ENCODE measurements around the gene RIPK4. TPM values are rescaled to one million over a fixed set of nuclear protein-coding genes. Genes with fewer than 3 reads are reported as not detected.

The RIPK4 gene
- total RNA-seq, 2 donors from 2014 or later: 8.4 to 16.2 TPM

DNA sequence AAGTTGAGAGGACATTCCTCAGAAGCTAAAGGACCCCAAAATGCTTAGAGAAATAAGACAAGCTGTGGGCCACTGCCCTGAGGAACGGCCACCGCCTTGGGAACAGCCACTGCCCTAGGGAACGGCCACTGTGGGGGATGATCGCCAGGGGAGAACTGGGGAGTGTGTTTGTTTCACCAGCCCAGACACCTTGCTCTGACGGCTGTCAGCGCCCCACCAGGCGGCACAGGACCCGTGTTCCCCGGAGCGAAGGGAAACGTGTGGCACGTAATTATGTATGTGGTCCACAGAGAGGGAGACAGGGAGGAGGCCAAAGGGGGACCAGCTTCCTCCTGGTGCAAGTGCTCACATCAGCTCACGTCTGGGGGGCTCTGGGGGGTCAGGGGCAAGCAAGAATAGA, 45.8 kb upstream of the RIPK4 start:
- no peaks in the 10 kb centered on the region for H3K9me3 Mint-ChIP-seq
- Histone ChIP-seq H3K27me3 (ENCODE audit: control insufficient read depth, insufficient read depth, low read length, poor library complexity, severe bottlenecking) (no peaks in the 10 kb centered on the region), H3K9me3 (ENCODE audit: control insufficient read depth, low read length) (no peaks in the 10 kb centered on the region), H3K36me3 (ENCODE audit: control insufficient read depth, insufficient read depth, low read length) (peaks cover 16% of the 10 kb centered on the region), H3K4me3 (ENCODE audit: low read length) (no peak overlapping the region), H3K27ac (ENCODE audit: low read depth, low read length) (no peak overlapping the region), H3K9ac (ENCODE audit: extremely low read depth, low read length, poor library complexity, severe bottlenecking) (no peak overlapping the region), H3K4me1 (ENCODE audit: control insufficient read depth, insufficient read depth, low read length) (no peaks in the 10 kb centered on the region)
- H3K27ac Mint-ChIP-seq: no peak overlapping the region
- H3K4me3 Mint-ChIP-seq: no peak overlapping the region
- TF ChIP-seq CTCF (conservative IDR thresholded peaks at IDR 0.05): no peak
- WGBS, 2 experiments (ENCODE audit: insufficient coverage in 1 of 2, insufficient read length in 1 of 2): 86 to 94% methylated on average over 4 to 13 of the region's 13 CpGs
- peaks cover 9% of the 10 kb centered on the region for H3K4me1 Mint-ChIP-seq
- H3K27me3 Mint-ChIP-seq (ENCODE audit: insufficient read depth): no peaks in the 10 kb centered on the region
- H3K36me3 Mint-ChIP-seq (ENCODE audit: low read depth): peaks cover 27% of the 10 kb centered on the region
- DNase-seq: no peak

GRCh38 chr21:41810597-41810932, 43.7 kb upstream of the RIPK4 start:
- no peaks in the 10 kb centered on the region for H3K27me3 ChIP-seq (ENCODE audit: control insufficient read depth, insufficient read depth, low read length, poor library complexity, severe bottlenecking)
- H3K4me3 ChIP-seq (ENCODE audit: low read length): no peak overlapping the region
- H3K36me3 ChIP-seq (ENCODE audit: control insufficient read depth, insufficient read depth, low read length): peaks cover 14% of the 10 kb centered on the region
- no peak overlapping the region for H3K27ac ChIP-seq (ENCODE audit: low read depth, low read length)
- TF ChIP-seq CTCF (conservative IDR thresholded peaks at IDR 0.05): no peak
- H3K4me1 Mint-ChIP-seq: peaks cover 9% of the 10 kb centered on the region
- WGBS, 2 experiments (ENCODE audit: insufficient coverage in 1 of 2, insufficient read length in 1 of 2): 88 to 89% methylated on average over 9 to 13 of the region's 13 CpGs
- peaks cover 36% of the 10 kb centered on the region for H3K36me3 Mint-ChIP-seq (ENCODE audit: low read depth)
- no peaks in the 10 kb centered on the region for H3K27me3 Mint-ChIP-seq (ENCODE audit: insufficient read depth)
- no peak for DNase-seq
- H3K9ac ChIP-seq (ENCODE audit: extremely low read depth, low read length, poor library complexity, severe bottlenecking): no peak overlapping the region
- no peaks in the 10 kb centered on the region for H3K9me3 ChIP-seq (ENCODE audit: control insufficient read depth, low read length)
- H3K4me1 ChIP-seq (ENCODE audit: control insufficient read depth, insufficient read depth, low read length): no peaks in the 10 kb centered on the region
- no peak overlapping the region for H3K4me3 Mint-ChIP-seq
- no peak overlapping the region for H3K27ac Mint-ChIP-seq
- H3K9me3 Mint-ChIP-seq: no peaks in the 10 kb centered on the region

DNA sequence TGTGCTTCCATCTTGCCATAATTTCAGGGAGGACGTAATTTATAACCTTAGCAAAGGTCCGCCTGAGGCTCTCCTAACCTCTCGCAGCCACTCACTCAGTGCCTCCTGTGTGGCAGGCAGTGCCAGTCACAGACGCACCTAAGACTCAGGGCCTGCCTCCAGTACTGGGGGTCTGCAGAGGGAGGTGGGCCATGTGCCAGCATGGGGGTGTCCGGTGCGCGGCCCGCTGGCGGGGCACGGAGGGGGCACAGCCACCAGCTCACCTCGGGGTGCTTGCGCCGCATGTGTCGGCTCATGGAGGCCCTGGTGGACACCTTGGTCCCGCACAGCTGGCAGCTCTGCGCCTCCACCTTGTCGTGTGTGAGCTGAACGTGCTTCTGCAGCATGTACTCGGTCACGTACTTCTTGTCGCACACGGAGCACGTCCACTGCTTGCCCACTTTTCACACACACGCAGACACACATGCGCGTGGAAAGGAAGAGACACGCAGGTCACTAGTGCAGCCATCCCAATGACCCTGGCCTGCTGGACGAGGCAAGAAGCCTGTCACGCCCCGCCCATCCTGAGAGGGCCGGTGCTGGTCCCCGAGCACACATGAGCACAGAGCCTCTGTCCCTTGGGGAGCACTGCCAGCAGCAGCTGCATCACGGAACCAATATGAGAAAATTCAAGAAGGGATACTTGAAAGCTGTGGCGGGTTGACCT, 43.2 kb upstream of the RIPK4 start:
- Mint-ChIP-seq H3K27me3 (ENCODE audit: insufficient read depth) (no peaks in the 10 kb centered on the region), H3K4me3 (no peak overlapping the region), H3K4me1 (peaks cover 9% of the 10 kb centered on the region), H3K9me3 (no peaks in the 10 kb centered on the region), H3K36me3 (ENCODE audit: low read depth) (peaks cover 36% of the 10 kb centered on the region), H3K27ac (no peak overlapping the region)
- no peaks in the 10 kb centered on the region for H3K9me3 ChIP-seq (ENCODE audit: control insufficient read depth, low read length)
- DNase-seq: no peak
- H3K27me3 ChIP-seq (ENCODE audit: control insufficient read depth, insufficient read depth, low read length, poor library complexity, severe bottlenecking): no peaks in the 10 kb centered on the region
- H3K36me3 ChIP-seq (ENCODE audit: control insufficient read depth, insufficient read depth, low read length): peaks cover 9% of the 10 kb centered on the region
- no peak overlapping the region for H3K4me3 ChIP-seq (ENCODE audit: low read length)
- 93 to 96% methylated on average over 21 to 34 of the region's 34 CpGs for WGBS, 2 experiments (ENCODE audit: insufficient coverage in 1 of 2, insufficient read length in 1 of 2)
- H3K9ac ChIP-seq (ENCODE audit: extremely low read depth, low read length, poor library complexity, severe bottlenecking): no peak overlapping the region
- no peak overlapping the region for H3K27ac ChIP-seq (ENCODE audit: low read depth, low read length)
- no peaks in the 10 kb centered on the region for H3K4me1 ChIP-seq (ENCODE audit: control insufficient read depth, insufficient read depth, low read length)
- TF ChIP-seq CTCF (conservative IDR thresholded peaks at IDR 0.05): no peak

Measured in endodermal cell (in vitro differentiated cells).